AG04450 (cell line): ENCODE results near the gene KCNMB2. TPM values are rescaled to one million over a fixed set of nuclear protein-coding genes. Genes with fewer than 3 reads are reported as not detected.

Experiments
- CTCF ChIA-PET: fragments of 300-600, 350-600 bp; formaldehyde crosslinking; extraction: SDS; loops from one replicate; lab custom pipeline; 2022; ENCODE audit warnings: antibody characterized with exemption, inconsistent platforms; lab: Charles Lee
- POLR2A ChIA-PET: fragments of 350-600 bp; formaldehyde crosslinking; extraction: SDS; loops from one replicate; lab custom pipeline; 2021; ENCODE audit warnings: antibody characterized with exemption, inconsistent platforms; lab: Yijun Ruan, JAX
- DNase-seq: peaks from one replicate; pipeline ENCODE4 v3.0.0-alpha.2; 2011; ENCODE audit warnings: low read depth, low spot score
- H3K27ac ChIP-seq: one replicate; pipeline ENCODE4 v1.5.1; 2012; ENCODE audit warnings: low read depth, low read length, control low read depth
- H3K27me3 ChIP-seq: one replicate; pipeline ENCODE4 v1.6.0; 2012; ENCODE audit warnings: low read length; ENCODE audit not compliant: control insufficient read depth, insufficient read depth
- H3K4me3 ChIP-seq: 2 replicates; pipeline ENCODE4 v1.5.1; 2011; ENCODE audit warnings: mild to moderate bottlenecking, low read depth, low read length, control low read depth
- H3K9me3 ChIP-seq: 2 replicates; pipeline ENCODE4 v1.5.1; 2012; ENCODE audit warnings: low read length; ENCODE audit not compliant: control insufficient read depth, insufficient read depth
- polyA plus RNA-seq: library from polyadenylated mRNA; depleted of rRNA; stranded (reverse); fragments of >200 nt; gene quantifications from 2 replicates; pipeline ENCODE4 v1.2.3, GENCODE V29; 2011
- TF ChIP-seq, protein P1 (sequence below): IDR thresholded peaks from 2 replicates; pipeline ENCODE4 v1.5.1; 2011; ENCODE audit warnings: low read depth, low read length, control low read depth, inconsistent platforms

KCNMB2 gene
- polyA plus RNA-seq, 1 experiment, result not detected

- Histone ChIP-seq H3K9me3 (no peaks in the 10 kb centered on the region), H3K27ac (no peak overlapping the region), H3K27me3 (no peaks in the 10 kb centered on the region), H3K4me3 (no peak overlapping the region)
- DNase-seq, result no peak
- CTCF ChIA-PET, result no interaction called here
- POLR2A ChIA-PET, result no interaction called here
- TF ChIP-seq, protein P1, sequence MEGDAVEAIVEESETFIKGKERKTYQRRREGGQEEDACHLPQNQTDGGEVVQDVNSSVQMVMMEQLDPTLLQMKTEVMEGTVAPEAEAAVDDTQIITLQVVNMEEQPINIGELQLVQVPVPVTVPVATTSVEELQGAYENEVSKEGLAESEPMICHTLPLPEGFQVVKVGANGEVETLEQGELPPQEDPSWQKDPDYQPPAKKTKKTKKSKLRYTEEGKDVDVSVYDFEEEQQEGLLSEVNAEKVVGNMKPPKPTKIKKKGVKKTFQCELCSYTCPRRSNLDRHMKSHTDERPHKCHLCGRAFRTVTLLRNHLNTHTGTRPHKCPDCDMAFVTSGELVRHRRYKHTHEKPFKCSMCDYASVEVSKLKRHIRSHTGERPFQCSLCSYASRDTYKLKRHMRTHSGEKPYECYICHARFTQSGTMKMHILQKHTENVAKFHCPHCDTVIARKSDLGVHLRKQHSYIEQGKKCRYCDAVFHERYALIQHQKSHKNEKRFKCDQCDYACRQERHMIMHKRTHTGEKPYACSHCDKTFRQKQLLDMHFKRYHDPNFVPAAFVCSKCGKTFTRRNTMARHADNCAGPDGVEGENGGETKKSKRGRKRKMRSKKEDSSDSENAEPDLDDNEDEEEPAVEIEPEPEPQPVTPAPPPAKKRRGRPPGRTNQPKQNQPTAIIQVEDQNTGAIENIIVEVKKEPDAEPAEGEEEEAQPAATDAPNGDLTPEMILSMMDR, result no peak
Observed at GRCh38 chr3:178519701-178520100, 16.5 kb upstream of the KCNMB2 start.

DNA sequence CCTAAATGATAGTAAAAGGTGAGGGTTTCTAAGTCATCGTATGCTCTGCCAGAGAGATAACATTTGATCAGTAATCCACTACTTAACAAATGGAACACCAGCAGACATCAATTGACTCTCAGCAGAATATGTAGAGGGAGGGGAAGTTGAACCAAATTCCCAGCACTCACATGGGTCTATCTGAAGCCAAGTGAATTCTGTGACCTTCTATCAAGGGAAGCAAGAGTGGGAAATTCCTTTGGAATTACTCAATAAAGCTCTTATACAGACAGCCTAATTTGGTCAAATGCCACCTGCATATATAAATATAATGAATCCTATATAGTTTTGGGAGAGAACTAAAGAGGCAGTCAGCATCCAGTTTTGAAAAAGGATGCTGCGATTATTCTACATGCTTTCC lies 15.8 kb upstream of the KCNMB2 start:
- no peak for DNase-seq
- ChIA-PET CTCF (no interaction called here), POLR2A (no interaction called here)
- H3K27me3 ChIP-seq, result no peaks in the 10 kb centered on the region
- H3K9me3 ChIP-seq, result no peaks in the 10 kb centered on the region
- H3K4me3 ChIP-seq, result no peak overlapping the region
- TF ChIP-seq, protein P1, result no peak
- no peak overlapping the region for H3K27ac ChIP-seq

DNA sequence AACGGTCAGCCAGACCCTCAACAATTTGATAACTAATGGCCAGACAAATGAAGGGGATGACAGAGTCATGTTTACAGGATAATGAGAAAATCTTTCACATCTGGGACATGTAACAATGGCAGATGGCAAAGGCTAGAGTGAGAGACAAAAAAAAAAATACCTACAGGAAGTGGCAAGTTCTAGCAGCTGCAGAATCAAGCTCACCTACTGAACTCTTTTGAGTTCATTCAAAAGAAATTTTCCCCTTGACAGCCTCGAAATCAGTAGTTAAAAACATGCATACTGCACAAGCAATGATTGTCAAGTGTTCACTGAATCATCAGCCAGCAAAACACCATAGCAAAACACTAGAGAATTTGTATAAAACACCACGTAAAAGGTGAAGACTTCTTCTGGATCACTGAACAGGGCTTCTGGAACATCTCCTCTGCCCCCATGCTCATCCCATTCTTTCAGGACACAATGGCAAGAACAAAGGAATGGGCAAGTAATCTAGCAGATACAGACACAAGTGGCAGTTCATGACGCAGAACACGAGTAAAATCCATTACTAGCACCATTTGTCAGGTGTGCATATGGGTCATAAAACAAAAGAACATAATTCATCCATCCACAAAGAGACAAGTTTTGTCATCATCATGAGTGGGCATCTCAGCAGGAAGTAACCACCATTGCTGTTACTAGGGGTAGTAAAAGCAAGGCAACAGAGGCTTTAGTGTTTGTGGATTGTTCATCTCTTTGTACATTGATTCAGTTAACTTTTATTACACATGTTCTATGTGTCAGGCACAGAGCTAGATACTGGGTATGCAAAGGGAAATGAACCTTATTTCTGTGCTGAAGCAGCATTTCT lies 13.8 kb upstream of the KCNMB2 start:
- POLR2A ChIA-PET, result no interaction called here

DNA sequence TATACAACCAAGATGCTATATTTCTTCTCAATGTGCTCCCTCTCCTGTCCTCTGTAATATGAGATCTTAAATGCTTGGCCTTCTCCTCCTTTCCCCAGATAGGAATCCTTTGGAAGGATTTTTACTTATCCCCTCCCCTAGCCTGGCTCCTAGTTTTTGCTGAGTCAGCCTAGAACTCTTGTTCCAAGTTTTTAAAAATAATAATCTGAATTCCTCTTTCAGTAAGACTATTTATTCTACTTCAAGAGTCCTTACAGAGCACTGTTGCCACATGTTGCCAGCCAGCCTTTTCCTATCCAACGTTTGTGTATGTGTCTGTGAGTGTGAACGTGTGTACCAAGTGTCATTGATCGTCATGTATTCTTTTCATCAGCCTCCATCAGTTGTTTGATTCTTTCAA lies 11.0 kb upstream of the KCNMB2 start:
- POLR2A ChIA-PET, result no interaction called here
- H3K27me3 ChIP-seq, result no peaks in the 10 kb centered on the region
- CTCF ChIA-PET, result no interaction called here
- no peak for DNase-seq
- no peak overlapping the region for H3K27ac ChIP-seq
- H3K4me3 ChIP-seq, result no peak overlapping the region
- no peaks in the 10 kb centered on the region for H3K9me3 ChIP-seq
- TF ChIP-seq, protein P1, result no peak

More for the DNA sequence above, 13.8 kb upstream of the KCNMB2 start:
- DNase-seq, result no peak
- H3K27ac ChIP-seq, result no peak overlapping the region
- CTCF ChIA-PET, result no interaction called here
- TF ChIP-seq, protein P1, result no peak
- H3K27me3 ChIP-seq, result no peaks in the 10 kb centered on the region
- no peak overlapping the region for H3K4me3 ChIP-seq
- no peaks in the 10 kb centered on the region for H3K9me3 ChIP-seq

DNA sequence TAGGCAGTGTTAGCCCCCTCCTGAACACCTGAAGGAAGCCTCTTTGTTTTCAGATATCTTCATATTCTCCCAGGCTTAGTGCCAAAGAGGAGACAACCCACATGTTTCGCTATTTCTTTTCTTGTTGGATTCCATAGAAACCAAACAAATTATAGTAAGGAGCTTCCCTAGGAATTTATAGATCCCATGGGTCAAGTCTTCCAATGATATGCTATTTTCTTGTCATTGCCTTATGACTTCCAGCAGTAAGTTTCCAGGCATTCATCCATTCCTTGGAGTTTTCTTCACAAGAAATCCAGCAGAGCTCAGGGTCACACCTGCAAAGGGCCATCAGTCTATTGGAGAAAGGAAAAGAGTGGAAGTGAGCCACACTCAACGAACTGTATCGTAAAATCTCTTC lies 9.9 kb upstream of the KCNMB2 start:
- ChIA-PET CTCF (no interaction called here), POLR2A (no interaction called here)
- Histone ChIP-seq H3K27ac (no peak overlapping the region), H3K9me3 (no peaks in the 10 kb centered on the region), H3K4me3 (no peak overlapping the region), H3K27me3 (no peaks in the 10 kb centered on the region)
- TF ChIP-seq, protein P1, result no peak
- no peak for DNase-seq
